Activated CD4-positive, alpha-beta memory T cell treated with anti-CD3 and anti-CD28 coated beads for 36 hours (primary cell): ENCODE data around the gene UTP4. TPM values are rescaled to one million over a fixed set of nuclear protein-coding genes. Genes with fewer than 3 reads are reported as not detected.
A peak's percentile ranks its signal among the peaks of the same experiment; 100 is the strongest.

Source experiments
- CTCF ChIA-PET: fragments of 350-600 bp; sonication (Branson Sonifier 250); formaldehyde crosslinking; loops from one replicate; lab custom pipeline; 2021; ENCODE audit warnings: antibody characterized with exemption, inconsistent platforms; lab: Charles Lee
- POLR2A ChIA-PET: fragments of 350-600 bp; sonication (Branson Sonifier 250); formaldehyde crosslinking; loops from one replicate; lab custom pipeline; 2021; ENCODE audit warnings: antibody characterized with exemption; lab: Charles Lee
- DNase-seq: peaks from one replicate; pipeline ENCODE4 v3.0.0-alpha.2; 2020
- H3K27ac Mint-ChIP-seq: one replicate; pipeline ENCODE4 v1.8.0; 2021; ENCODE audit warnings: mixed read lengths
- H3K27me3 Mint-ChIP-seq: one replicate; pipeline ENCODE4 v1.8.0; 2021; ENCODE audit warnings: mixed read lengths
- H3K36me3 Mint-ChIP-seq: one replicate; pipeline ENCODE4 v1.8.0; 2021; ENCODE audit warnings: mixed read lengths
- H3K4me1 Mint-ChIP-seq: one replicate; pipeline ENCODE4 v1.8.0; 2021; ENCODE audit warnings: low read depth, mixed read lengths
- H3K4me3 Mint-ChIP-seq: one replicate; pipeline ENCODE4 v1.8.0; 2021; ENCODE audit warnings: mild to moderate bottlenecking, mixed read lengths
- H3K9me3 Mint-ChIP-seq: one replicate; pipeline ENCODE4 v1.8.0; 2021; ENCODE audit warnings: mixed read lengths
- intact Hi-C: fragments of 100-400 bp; cut with micrococcal nuclease; formaldehyde crosslinking; loops from one replicate; pipeline ENCODE4 v1.15.1; 2023
- total RNA-seq, 2 experiments: library from RNA; stranded (reverse); gene quantifications; one replicate each; pipeline ENCODE4 v1.2.3, GENCODE V29; 2021

Gene UTP4
- total RNA-seq, 2 experiments from 2014 or later, result 104 to 106 TPM

GRCh38 chr16:69111876-69112230 is 20.6 kb upstream of the UTP4 start:
- CTCF ChIA-PET, result interaction anchor here (1.2 to 6.8 kb wide), 4 partner anchors 11 to 175 kb away, joined by 4 to 91 read pairs (median 11); no protein-coding TSS in a partner anchor
- POLR2A ChIA-PET, result interaction anchor here (1.0 kb wide), 1 partner anchor 11 kb away, joined by 3 read pairs; no protein-coding TSS in a partner anchor
- no peak overlapping the region for H3K27ac Mint-ChIP-seq
- H3K9me3 Mint-ChIP-seq, result no peaks in the 10 kb centered on the region
- H3K36me3 Mint-ChIP-seq, result peaks cover 22% of the 10 kb centered on the region
- no peak for DNase-seq
- H3K4me3 Mint-ChIP-seq, result no peak overlapping the region
- peaks cover 8% of the 10 kb centered on the region for H3K4me1 Mint-ChIP-seq
- intact Hi-C loops, result no loop called here
- peaks cover 18% of the 10 kb centered on the region for H3K27me3 Mint-ChIP-seq

GRCh38 chr16:69112285-69113129 is 19.9 kb upstream of the UTP4 start:
- Mint-ChIP-seq H3K36me3 (peaks cover 25% of the 10 kb centered on the region), H3K9me3 (no peaks in the 10 kb centered on the region), H3K4me1 (peaks cover 3% of the 10 kb centered on the region), H3K4me3 (no peak overlapping the region), H3K27ac (no peak overlapping the region), H3K27me3 (peaks cover 13% of the 10 kb centered on the region)
- ChIA-PET CTCF (interaction anchor here (0.7 to 6.8 kb wide), 15 partner anchors 9 to 678 kb away, joined by 3 to 91 read pairs (median 4); partner anchors contain the start of gene PDF), POLR2A (interaction anchor here (1.0 kb wide), 1 partner anchor 11 kb away, joined by 3 read pairs; no protein-coding TSS in a partner anchor)
- peak; percentile 69 for DNase-seq
- intact Hi-C loops, result no loop called here

GRCh38 chr16:69113216-69113615 is 19.2 kb upstream of the UTP4 start:
- Mint-ChIP-seq H3K27ac (no peak overlapping the region), H3K27me3 (peaks cover 11% of the 10 kb centered on the region), H3K9me3 (no peaks in the 10 kb centered on the region), H3K36me3 (peaks cover 30% of the 10 kb centered on the region), H3K4me3 (no peak overlapping the region), H3K4me1 (peaks cover 1% of the 10 kb centered on the region)
- ChIA-PET CTCF (interaction anchor here (1.0 to 6.8 kb wide), 14 partner anchors 9 to 523 kb away, joined by 3 to 91 read pairs (median 4); partner anchors contain the start of gene PDF), POLR2A (no interaction called here)
- no peak for DNase-seq
- intact Hi-C loops, result no loop called here

DNA sequence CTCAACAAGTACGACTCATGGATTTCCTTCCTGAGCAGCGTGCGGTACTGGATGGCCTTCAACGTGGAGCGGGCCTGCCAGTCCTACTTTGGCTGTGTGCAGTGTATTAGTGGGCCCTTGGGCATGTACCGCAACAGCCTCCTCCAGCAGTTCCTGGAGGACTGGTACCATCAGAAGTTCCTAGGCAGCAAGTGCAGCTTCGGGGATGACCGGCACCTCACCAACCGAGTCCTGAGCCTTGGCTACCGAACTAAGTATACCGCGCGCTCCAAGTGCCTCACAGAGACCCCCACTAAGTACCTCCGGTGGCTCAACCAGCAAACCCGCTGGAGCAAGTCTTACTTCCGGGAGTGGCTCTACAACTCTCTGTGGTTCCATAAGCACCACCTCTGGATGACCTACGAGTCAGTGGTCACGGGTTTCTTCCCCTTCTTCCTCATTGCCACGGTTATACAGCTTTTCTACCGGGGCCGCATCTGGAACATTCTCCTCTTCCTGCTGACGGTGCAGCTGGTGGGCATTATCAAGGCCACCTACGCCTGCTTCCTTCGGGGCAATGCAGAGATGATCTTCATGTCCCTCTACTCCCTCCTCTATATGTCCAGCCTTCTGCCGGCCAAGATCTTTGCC is 18.0 kb upstream of the UTP4 start:
- H3K4me3 Mint-ChIP-seq, result no peak overlapping the region
- H3K9me3 Mint-ChIP-seq, result no peaks in the 10 kb centered on the region
- no peaks in the 10 kb centered on the region for H3K4me1 Mint-ChIP-seq
- intact Hi-C loops, result no loop called here
- H3K27ac Mint-ChIP-seq, result no peak overlapping the region
- ChIA-PET POLR2A (no interaction called here), CTCF (interaction anchor here (1.3 to 6.8 kb wide), 5 partner anchors 8 to 216 kb away, joined by 3 to 91 read pairs (median 6); partner anchors contain the start of gene PDF)
- peaks cover 4% of the 10 kb centered on the region for H3K27me3 Mint-ChIP-seq
- DNase-seq, result no peak
- H3K36me3 Mint-ChIP-seq, result peaks cover 32% of the 10 kb centered on the region

DNA sequence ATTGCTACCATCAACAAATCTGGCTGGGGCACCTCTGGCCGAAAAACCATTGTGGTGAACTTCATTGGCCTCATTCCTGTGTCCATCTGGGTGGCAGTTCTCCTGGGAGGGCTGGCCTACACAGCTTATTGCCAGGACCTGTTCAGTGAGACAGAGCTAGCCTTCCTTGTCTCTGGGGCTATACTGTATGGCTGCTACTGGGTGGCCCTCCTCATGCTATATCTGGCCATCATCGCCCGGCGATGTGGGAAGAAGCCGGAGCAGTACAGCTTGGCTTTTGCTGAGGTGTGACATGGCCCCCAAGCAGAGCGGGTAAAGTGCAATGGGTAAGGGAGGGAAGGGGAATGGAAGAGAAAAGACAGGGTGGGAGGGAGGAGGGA is 17.5 kb upstream of the UTP4 start:
- ChIA-PET CTCF (interaction anchor here (6.8 kb wide), 1 partner anchor 8 kb away, joined by 91 read pairs; no protein-coding TSS in a partner anchor), POLR2A (no interaction called here)
- no peaks in the 10 kb centered on the region for H3K9me3 Mint-ChIP-seq
- no peak for DNase-seq
- H3K36me3 Mint-ChIP-seq, result peaks cover 31% of the 10 kb centered on the region
- no peak overlapping the region for H3K4me3 Mint-ChIP-seq
- intact Hi-C loops, result no loop called here
- peaks cover 1% of the 10 kb centered on the region for H3K27me3 Mint-ChIP-seq
- no peak overlapping the region for H3K27ac Mint-ChIP-seq
- H3K4me1 Mint-ChIP-seq, result no peaks in the 10 kb centered on the region

- ChIA-PET POLR2A (no interaction called here), CTCF (interaction anchor here (6.8 kb wide), 1 partner anchor 8 kb away, joined by 91 read pairs; no protein-coding TSS in a partner anchor)
- Mint-ChIP-seq H3K36me3 (peaks cover 34% of the 10 kb centered on the region), H3K27ac (no peak overlapping the region), H3K9me3 (no peaks in the 10 kb centered on the region), H3K27me3 (peaks cover 1% of the 10 kb centered on the region), H3K4me3 (no peak overlapping the region), H3K4me1 (no peaks in the 10 kb centered on the region)
- intact Hi-C loops, result no loop called here
- no peak for DNase-seq
Observed at GRCh38 chr16:69115361-69115760, 17.1 kb upstream of the UTP4 start.

DNA sequence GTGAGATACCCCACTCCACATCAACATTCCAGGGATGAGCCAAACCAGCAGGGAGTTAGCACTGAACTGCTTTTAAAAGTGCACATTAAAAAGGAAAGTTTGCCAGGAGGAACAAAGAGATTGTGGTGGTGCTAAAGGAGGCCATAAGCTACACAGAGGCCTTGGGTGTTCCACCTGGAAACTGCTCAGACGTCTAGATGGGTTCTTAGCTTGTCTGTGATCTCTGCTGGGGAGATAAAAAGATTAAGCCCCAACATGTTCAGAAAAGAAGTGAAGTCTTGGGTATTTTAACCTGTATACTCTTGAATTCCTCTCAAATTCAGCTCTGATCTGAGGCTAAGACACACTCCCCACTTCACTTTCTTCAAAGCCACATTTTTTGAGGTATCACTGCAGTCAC is 16.6 kb upstream of the UTP4 start:
- peaks cover 34% of the 10 kb centered on the region for H3K36me3 Mint-ChIP-seq
- intact Hi-C loops, result no loop called here
- DNase-seq, result no peak
- POLR2A ChIA-PET, result no interaction called here
- CTCF ChIA-PET, result interaction anchor here (6.8 kb wide), 1 partner anchor 7 kb away, joined by 91 read pairs; no protein-coding TSS in a partner anchor
- H3K27me3 Mint-ChIP-seq, result no peaks in the 10 kb centered on the region
- H3K4me3 Mint-ChIP-seq, result no peak overlapping the region
- no peaks in the 10 kb centered on the region for H3K4me1 Mint-ChIP-seq
- H3K27ac Mint-ChIP-seq, result no peak overlapping the region
- H3K9me3 Mint-ChIP-seq, result no peaks in the 10 kb centered on the region

- no peak overlapping the region for H3K4me3 Mint-ChIP-seq
- ChIA-PET POLR2A (no interaction called here), CTCF (interaction anchor here (1.4 to 6.8 kb wide), 2 partner anchors 7 to 9 kb away, joined by 6 to 91 read pairs; no protein-coding TSS in a partner anchor)
- no peaks in the 10 kb centered on the region for H3K4me1 Mint-ChIP-seq
- H3K27me3 Mint-ChIP-seq, result no peaks in the 10 kb centered on the region
- no peak for DNase-seq
- intact Hi-C loops, result no loop called here
- H3K27ac Mint-ChIP-seq, result no peak overlapping the region
- H3K9me3 Mint-ChIP-seq, result no peaks in the 10 kb centered on the region
- H3K36me3 Mint-ChIP-seq, result peaks cover 37% of the 10 kb centered on the region
Observed at GRCh38 chr16:69116256-69116875, 16.1 kb upstream of the UTP4 start.

GRCh38 chr16:69116906-69117305 is 15.5 kb upstream of the UTP4 start:
- no peaks in the 10 kb centered on the region for H3K4me1 Mint-ChIP-seq
- no peaks in the 10 kb centered on the region for H3K27me3 Mint-ChIP-seq
- no peak overlapping the region for H3K27ac Mint-ChIP-seq
- H3K36me3 Mint-ChIP-seq, result peaks cover 38% of the 10 kb centered on the region
- no peaks in the 10 kb centered on the region for H3K9me3 Mint-ChIP-seq
- ChIA-PET CTCF (interaction anchor here (0.7 to 1.4 kb wide), 2 partner anchors 9 to 526 kb away, joined by 3 to 6 read pairs; no protein-coding TSS in a partner anchor), POLR2A (no interaction called here)
- no peak overlapping the region for H3K4me3 Mint-ChIP-seq
- intact Hi-C loops, result no loop called here
- no peak for DNase-seq

- no peak for DNase-seq
- Mint-ChIP-seq H3K27me3 (no peaks in the 10 kb centered on the region), H3K9me3 (no peaks in the 10 kb centered on the region), H3K36me3 (peaks cover 40% of the 10 kb centered on the region), H3K4me1 (no peaks in the 10 kb centered on the region), H3K27ac (no peak overlapping the region), H3K4me3 (no peak overlapping the region)
- ChIA-PET CTCF (no interaction called here), POLR2A (interaction anchor here (1.1 kb wide), 1 partner anchor 13 kb away, joined by 3 read pairs; the partner anchor contains the start of gene HAS3)
- intact Hi-C loops, result no loop called here
Observed at GRCh38 chr16:69118468-69118867, 14.0 kb upstream of the UTP4 start.

DNA sequence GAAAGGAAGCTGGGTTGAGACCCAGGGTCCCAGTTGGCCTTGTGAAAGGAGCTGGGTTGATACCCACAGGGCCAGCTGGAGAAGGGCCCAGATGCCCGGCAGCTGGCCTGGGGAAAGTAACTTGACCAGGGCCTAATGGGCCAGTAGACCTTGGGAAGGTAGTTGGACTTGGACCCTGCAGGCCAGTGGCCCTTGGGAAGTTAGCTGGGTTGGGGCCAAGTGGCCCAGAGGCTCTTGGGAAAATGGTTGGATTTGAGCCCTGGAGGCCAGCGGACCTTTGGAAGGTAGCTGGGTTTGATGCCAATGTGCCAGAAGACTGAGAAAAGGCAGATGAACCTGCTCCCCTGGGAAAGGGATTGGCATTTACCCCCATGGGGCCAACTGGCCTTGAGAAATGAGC is 13.5 kb upstream of the UTP4 start:
- Mint-ChIP-seq H3K27ac (no peak overlapping the region), H3K9me3 (no peaks in the 10 kb centered on the region), H3K4me3 (no peak overlapping the region), H3K36me3 (peaks cover 40% of the 10 kb centered on the region), H3K27me3 (no peaks in the 10 kb centered on the region), H3K4me1 (peaks cover under 1% of the 10 kb centered on the region)
- intact Hi-C loops, result no loop called here
- ChIA-PET POLR2A (interaction anchor here (1.1 kb wide), 1 partner anchor 14 kb away, joined by 3 read pairs; the partner anchor contains the start of gene HAS3), CTCF (no interaction called here)
- DNase-seq, result no peak
